HL-60 (cell line): ENCODE data around the gene BRCA2.

Experiments used
- DNase-seq, 2 experiments: peaks; one replicate each; pipeline ENCODE4 v3.0.0-alpha.2; 2010 to 2020; ENCODE audit warnings: low read depth in 1 of 2, low spot score in 1 of 2
- H3K27ac ChIP-seq: fragments of 250-450 bp; sonication (Bioruptor Pico); replicated peaks from 2 replicates; pipeline ENCODE4 v1.5.1; 2020; ENCODE audit warnings: mild to moderate bottlenecking, moderate library complexity
- H3K27me3 ChIP-seq: fragments of 250-450 bp; sonication (Bioruptor Pico); 2 replicates; pipeline ENCODE4 v1.5.1; 2021; ENCODE audit warnings: mild to moderate bottlenecking, moderate library complexity; ENCODE audit not compliant: insufficient read depth, poor library complexity, severe bottlenecking
- H3K4me3 ChIP-seq: replicated peaks from 2 replicates; pipeline ENCODE4 v1.5.1; 2011; ENCODE audit warnings: mild to moderate bottlenecking, control low read depth, low read length; ENCODE audit not compliant: insufficient read depth
- CTCF ChIP-seq: IDR thresholded peaks from one replicate; pipeline ENCODE4 v1.5.1; 2011; ENCODE audit warnings: low read length, control low read depth, inconsistent platforms; ENCODE audit not compliant: insufficient read depth
- GABPA ChIP-seq: IDR thresholded peaks from 2 replicates; pipeline ENCODE4 v1.6.1; 2012; ENCODE audit warnings: low read depth
- POLR2AphosphoS5 ChIP-seq: IDR thresholded peaks from 2 replicates; pipeline ENCODE4 v1.6.1; 2012; ENCODE audit warnings: low read depth
- REST ChIP-seq: IDR thresholded peaks from 2 replicates; pipeline ENCODE4 v1.6.1; 2012; ENCODE audit warnings: low read depth; ENCODE audit not compliant: insufficient replicate concordance
- SPI1 ChIP-seq: IDR thresholded peaks from 2 replicates; pipeline ENCODE4 v1.6.1; 2012; ENCODE audit warnings: low read depth, mild to moderate bottlenecking, borderline replicate concordance

The BRCA2 gene

GRCh38 chr13:32409561-32410421 lies 94.5 kb downstream of the BRCA2 start:
- H3K4me3 ChIP-seq = no peak overlapping the region
- DNase-seq = no peak

GRCh38 chr13:32413284-32413683 lies 98.0 kb downstream of the BRCA2 start:
- no peak overlapping the region for H3K27ac ChIP-seq
- no peak for DNase-seq
- no peak overlapping the region for H3K4me3 ChIP-seq
- H3K27me3 ChIP-seq = no peaks in the 10 kb centered on the region
- TF ChIP-seq POLR2AphosphoS5 (no peak), GABPA (no peak), SPI1 (no peak), REST (no peak), CTCF (no peak)

More at GRCh38 chr13:32409561-32410421, 94.5 kb downstream of the BRCA2 start:
- no peak for TF ChIP-seq SPI1
- no peak for TF ChIP-seq REST
- TF ChIP-seq POLR2AphosphoS5 = no peak
- TF ChIP-seq GABPA = no peak
- H3K27ac ChIP-seq = no peak overlapping the region
- H3K27me3 ChIP-seq = no peaks in the 10 kb centered on the region

- no peak for DNase-seq
- TF ChIP-seq SPI1 (no peak), GABPA (no peak), REST (no peak), POLR2AphosphoS5 (no peak), CTCF (no peak)
- H3K27me3 ChIP-seq = no peaks in the 10 kb centered on the region
- no peak overlapping the region for H3K27ac ChIP-seq
- no peak overlapping the region for H3K4me3 ChIP-seq
These were observed 99.3 kb downstream of the BRCA2 start for GRCh38 chr13:32414580-32414979.
